Measurements from ENCODE around the gene SRP54. TPM values are rescaled to one million over a fixed set of nuclear protein-coding genes. Genes with fewer than 3 reads are reported as not detected.

Gene SRP54
- total RNA-seq, 1 donor from 2014 or later = 74.0 TPM

DNA sequence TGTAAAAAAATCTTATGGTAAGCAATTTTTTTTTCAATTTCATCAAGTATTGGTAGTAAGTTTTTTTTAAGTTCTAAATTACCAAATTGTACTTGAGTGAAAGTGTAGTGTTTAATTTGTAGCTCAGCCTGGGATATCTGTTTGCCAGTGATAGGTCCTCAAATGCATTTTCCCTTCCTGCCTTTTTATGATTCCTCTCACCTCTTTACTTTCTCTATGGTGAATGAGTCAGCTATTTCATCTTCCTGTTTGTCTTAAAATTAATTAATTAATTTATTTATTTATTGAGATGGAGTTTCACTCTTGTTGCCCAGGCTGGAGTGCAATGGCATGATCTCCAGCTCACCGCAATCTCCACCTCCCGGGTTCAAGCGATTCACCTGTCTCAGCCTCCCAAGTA is 10.6 kb downstream of the SRP54 start:
- no peak overlapping the region for H3K9ac ChIP-seq (ENCODE audit: low read length)
- H3K27ac Mint-ChIP-seq (ENCODE audit: unreplicated experiment) = no peak overlapping the region
- H2AFZ ChIP-seq (ENCODE audit: low read depth, low read length) = no peak overlapping the region
- DNase-seq (ENCODE audit: low read depth) (no peak), FAIRE-seq (no peak)
- TF ChIP-seq, protein P1, sequence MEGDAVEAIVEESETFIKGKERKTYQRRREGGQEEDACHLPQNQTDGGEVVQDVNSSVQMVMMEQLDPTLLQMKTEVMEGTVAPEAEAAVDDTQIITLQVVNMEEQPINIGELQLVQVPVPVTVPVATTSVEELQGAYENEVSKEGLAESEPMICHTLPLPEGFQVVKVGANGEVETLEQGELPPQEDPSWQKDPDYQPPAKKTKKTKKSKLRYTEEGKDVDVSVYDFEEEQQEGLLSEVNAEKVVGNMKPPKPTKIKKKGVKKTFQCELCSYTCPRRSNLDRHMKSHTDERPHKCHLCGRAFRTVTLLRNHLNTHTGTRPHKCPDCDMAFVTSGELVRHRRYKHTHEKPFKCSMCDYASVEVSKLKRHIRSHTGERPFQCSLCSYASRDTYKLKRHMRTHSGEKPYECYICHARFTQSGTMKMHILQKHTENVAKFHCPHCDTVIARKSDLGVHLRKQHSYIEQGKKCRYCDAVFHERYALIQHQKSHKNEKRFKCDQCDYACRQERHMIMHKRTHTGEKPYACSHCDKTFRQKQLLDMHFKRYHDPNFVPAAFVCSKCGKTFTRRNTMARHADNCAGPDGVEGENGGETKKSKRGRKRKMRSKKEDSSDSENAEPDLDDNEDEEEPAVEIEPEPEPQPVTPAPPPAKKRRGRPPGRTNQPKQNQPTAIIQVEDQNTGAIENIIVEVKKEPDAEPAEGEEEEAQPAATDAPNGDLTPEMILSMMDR (IDR thresholded peaks at IDR 0.05; ENCODE audit: insufficient read depth, low read depth, low read length) = no peak
- TF ChIP-seq EZH2 (IDR thresholded peaks at IDR 0.05; ENCODE audit: insufficient read depth, low read length) = no peak
- H3K9me3 ChIP-seq (ENCODE audit: insufficient read depth, low read depth, low read length) = no peaks in the 10 kb centered on the region
- H3K4me2 ChIP-seq (ENCODE audit: low read length) = no peak overlapping the region
- H3K27me3 ChIP-seq (ENCODE audit: insufficient read depth, low read length) = no peaks in the 10 kb centered on the region
- no peaks in the 10 kb centered on the region for H3K27me3 Mint-ChIP-seq (ENCODE audit: low read depth, unreplicated experiment)
- no peak overlapping the region for H3K4me3 ChIP-seq (ENCODE audit: insufficient read depth, low read depth, low read length)
- H3K79me2 ChIP-seq (ENCODE audit: insufficient read depth, low read length) = peaks cover 92% of the 10 kb centered on the region
- H3K36me3 Mint-ChIP-seq (ENCODE audit: low read depth, unreplicated experiment) = no peaks in the 10 kb centered on the region
- no peak overlapping the region for H3K27ac ChIP-seq (ENCODE audit: low read depth, low read length)
- no peaks in the 10 kb centered on the region for H3K9me3 Mint-ChIP-seq (ENCODE audit: unreplicated experiment)
- no peaks in the 10 kb centered on the region for H3K4me1 ChIP-seq (ENCODE audit: insufficient read depth, low read length)
- H4K20me1 ChIP-seq (ENCODE audit: insufficient read depth, low read length) = peaks cover 65% of the 10 kb centered on the region
- no peaks in the 10 kb centered on the region for H3K4me1 Mint-ChIP-seq (ENCODE audit: low read depth, unreplicated experiment)
- no peak overlapping the region for H3K4me3 Mint-ChIP-seq (ENCODE audit: unreplicated experiment)
- no peaks in the 10 kb centered on the region for H3K36me3 ChIP-seq (ENCODE audit: insufficient read depth, low read length)

DNA sequence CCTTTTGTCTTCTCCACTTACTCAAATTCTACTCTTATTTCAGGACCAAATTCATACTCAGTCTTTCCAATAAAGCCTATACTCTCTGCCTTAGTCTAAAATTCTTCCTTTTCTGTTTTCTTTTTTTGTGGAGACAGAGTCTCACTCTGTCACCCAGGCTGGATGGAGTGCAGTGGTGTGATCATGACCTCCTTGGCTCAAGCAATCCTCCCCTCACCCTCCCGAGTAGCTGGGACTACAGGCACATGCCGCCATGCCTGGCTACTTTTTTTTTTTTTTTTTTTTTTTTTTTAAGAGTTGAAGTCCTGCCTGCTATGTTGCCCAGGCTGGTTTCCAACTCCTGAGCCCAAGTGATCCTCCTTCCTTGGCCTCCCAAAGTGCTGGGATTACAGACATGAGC is 11.9 kb downstream of the SRP54 start:
- no peak for FAIRE-seq
- H3K4me1 Mint-ChIP-seq (ENCODE audit: low read depth, unreplicated experiment) = no peaks in the 10 kb centered on the region
- H3K36me3 Mint-ChIP-seq (ENCODE audit: low read depth, unreplicated experiment) = no peaks in the 10 kb centered on the region
- no peaks in the 10 kb centered on the region for H3K9me3 ChIP-seq (ENCODE audit: insufficient read depth, low read depth, low read length)
- no peaks in the 10 kb centered on the region for H3K36me3 ChIP-seq (ENCODE audit: insufficient read depth, low read length)
- no peaks in the 10 kb centered on the region for H3K4me1 ChIP-seq (ENCODE audit: insufficient read depth, low read length)
- H3K27ac Mint-ChIP-seq (ENCODE audit: unreplicated experiment) = no peak overlapping the region
- H4K20me1 ChIP-seq (ENCODE audit: insufficient read depth, low read length) = peaks cover 53% of the 10 kb centered on the region
- no peak overlapping the region for H3K4me3 Mint-ChIP-seq (ENCODE audit: unreplicated experiment)
- H3K4me2 ChIP-seq (ENCODE audit: low read length) = no peak overlapping the region
- H2AFZ ChIP-seq (ENCODE audit: low read depth, low read length) = no peak overlapping the region
- H3K9me3 Mint-ChIP-seq (ENCODE audit: unreplicated experiment) = no peaks in the 10 kb centered on the region
- TF ChIP-seq EZH2 (IDR thresholded peaks at IDR 0.05; ENCODE audit: insufficient read depth, low read length) = no peak
- TF ChIP-seq, protein P1 (IDR thresholded peaks at IDR 0.05; ENCODE audit: insufficient read depth, low read depth, low read length) = no peak
- no peak overlapping the region for H3K9ac ChIP-seq (ENCODE audit: low read length)
- H3K27me3 ChIP-seq (ENCODE audit: insufficient read depth, low read length) = no peaks in the 10 kb centered on the region
- H3K79me2 ChIP-seq (ENCODE audit: insufficient read depth, low read length) = peaks cover 79% of the 10 kb centered on the region
- DNase-seq (ENCODE audit: low read depth) = no peak
- H3K4me3 ChIP-seq (ENCODE audit: insufficient read depth, low read depth, low read length) = no peak overlapping the region
- no peak overlapping the region for H3K27ac ChIP-seq (ENCODE audit: low read depth, low read length)
- H3K27me3 Mint-ChIP-seq (ENCODE audit: low read depth, unreplicated experiment) = no peaks in the 10 kb centered on the region

DNA sequence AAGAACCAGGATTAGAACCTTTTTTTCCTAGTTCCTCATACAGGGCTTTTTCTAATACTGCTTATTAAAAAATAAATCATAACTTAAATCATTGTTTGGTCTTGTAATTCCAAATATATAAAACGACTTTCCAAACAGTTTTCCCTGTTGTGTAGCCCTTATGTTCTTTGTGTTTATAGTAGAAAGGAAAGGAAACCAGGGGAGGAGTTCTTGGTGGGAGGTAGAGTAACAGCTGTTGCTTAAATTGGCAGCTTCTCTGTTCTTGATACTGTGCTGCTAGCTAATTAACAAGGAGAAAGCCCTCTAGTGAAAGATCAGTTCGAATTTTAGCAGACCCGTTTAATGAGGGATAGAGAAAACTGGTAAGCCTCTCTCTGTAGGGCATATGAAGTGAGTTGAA is 15.0 kb downstream of the SRP54 start:
- FAIRE-seq (no peak), DNase-seq (ENCODE audit: low read depth) (no peak)
- no peaks in the 10 kb centered on the region for H3K4me1 Mint-ChIP-seq (ENCODE audit: low read depth, unreplicated experiment)
- Histone ChIP-seq H2AFZ (ENCODE audit: low read depth, low read length) (no peak overlapping the region), H4K20me1 (ENCODE audit: insufficient read depth, low read length) (peaks cover 30% of the 10 kb centered on the region), H3K36me3 (ENCODE audit: insufficient read depth, low read length) (peaks cover 9% of the 10 kb centered on the region), H3K27me3 (ENCODE audit: insufficient read depth, low read length) (no peaks in the 10 kb centered on the region), H3K4me1 (ENCODE audit: insufficient read depth, low read length) (no peaks in the 10 kb centered on the region), H3K9ac (ENCODE audit: low read length) (no peak overlapping the region), H3K9me3 (ENCODE audit: insufficient read depth, low read depth, low read length) (no peaks in the 10 kb centered on the region), H3K4me3 (ENCODE audit: insufficient read depth, low read depth, low read length) (no peak overlapping the region), H3K4me2 (ENCODE audit: low read length) (no peak overlapping the region), H3K79me2 (ENCODE audit: insufficient read depth, low read length) (peaks cover 50% of the 10 kb centered on the region), H3K27ac (ENCODE audit: low read depth, low read length) (no peak overlapping the region)
- peaks cover 2% of the 10 kb centered on the region for H3K36me3 Mint-ChIP-seq (ENCODE audit: low read depth, unreplicated experiment)
- no peaks in the 10 kb centered on the region for H3K9me3 Mint-ChIP-seq (ENCODE audit: unreplicated experiment)
- no peak overlapping the region for H3K27ac Mint-ChIP-seq (ENCODE audit: unreplicated experiment)
- TF ChIP-seq, protein P1 (IDR thresholded peaks at IDR 0.05; ENCODE audit: insufficient read depth, low read depth, low read length) = no peak
- no peak for TF ChIP-seq EZH2 (IDR thresholded peaks at IDR 0.05; ENCODE audit: insufficient read depth, low read length)
- H3K4me3 Mint-ChIP-seq (ENCODE audit: unreplicated experiment) = no peak overlapping the region
- no peaks in the 10 kb centered on the region for H3K27me3 Mint-ChIP-seq (ENCODE audit: low read depth, unreplicated experiment)
